ENCODE results near the gene YTHDF1.

DNA sequence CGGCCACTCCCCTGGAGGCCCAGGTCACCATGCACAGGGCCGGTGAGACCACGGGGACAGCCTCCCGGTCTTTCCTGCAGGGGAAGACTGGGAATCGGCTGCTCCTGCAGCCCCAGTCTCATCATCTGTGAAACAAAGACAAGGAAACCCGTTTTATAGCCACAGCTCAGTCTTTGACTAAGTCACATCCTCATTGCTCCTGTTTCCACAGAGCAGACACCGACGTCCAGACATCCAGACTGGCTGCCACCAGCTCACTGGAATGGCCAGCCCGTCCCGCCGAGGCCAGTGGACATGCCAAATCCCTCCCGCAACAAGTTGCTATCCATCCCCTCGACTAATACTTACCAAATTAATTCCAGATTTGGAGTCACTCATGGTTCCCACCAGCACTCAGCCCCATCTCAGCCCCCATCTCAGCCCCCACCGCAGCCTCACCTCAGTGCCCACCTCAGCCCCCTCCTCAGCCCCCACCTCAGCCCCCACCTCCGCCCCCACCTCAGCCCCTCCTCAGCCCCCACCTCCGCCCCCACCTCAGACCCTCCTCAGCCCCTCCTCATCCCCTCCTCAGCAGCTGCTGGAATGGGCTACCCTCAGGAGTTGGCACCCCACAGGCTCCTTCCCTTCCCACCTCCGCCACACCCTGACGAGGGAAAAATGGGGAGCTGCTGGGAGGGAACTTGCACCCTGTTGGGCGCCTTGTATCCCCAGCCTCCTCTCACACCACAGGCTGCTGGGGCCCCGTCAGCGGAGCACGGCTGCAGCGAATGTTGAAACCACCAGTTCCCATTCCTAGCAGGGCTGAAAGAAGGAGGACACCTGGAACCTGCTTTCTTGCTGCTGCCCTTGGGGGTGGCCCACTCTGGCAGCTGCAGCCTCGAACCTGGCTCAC lies 48.7 kb downstream of the YTHDF1 start:
- no peak for TF ChIP-seq GATA3 (IDR thresholded peaks at IDR 0.05; ENCODE audit: low read depth, low read length)
- TF ChIP-seq GATA2 (IDR thresholded peaks at IDR 0.05; ENCODE audit: low read depth, low read length), result no peak
